ENCODE results near the gene MKKS. TPM values are rescaled to one million over a fixed set of nuclear protein-coding genes. Genes with fewer than 3 reads are reported as not detected.

Gene MKKS
- 1 to 10 TPM; 4.7 to 5.0 TPM for total RNA-seq
- total RNA-seq, result 10.0 to 22.7 reads per million in 2 donors

DNA sequence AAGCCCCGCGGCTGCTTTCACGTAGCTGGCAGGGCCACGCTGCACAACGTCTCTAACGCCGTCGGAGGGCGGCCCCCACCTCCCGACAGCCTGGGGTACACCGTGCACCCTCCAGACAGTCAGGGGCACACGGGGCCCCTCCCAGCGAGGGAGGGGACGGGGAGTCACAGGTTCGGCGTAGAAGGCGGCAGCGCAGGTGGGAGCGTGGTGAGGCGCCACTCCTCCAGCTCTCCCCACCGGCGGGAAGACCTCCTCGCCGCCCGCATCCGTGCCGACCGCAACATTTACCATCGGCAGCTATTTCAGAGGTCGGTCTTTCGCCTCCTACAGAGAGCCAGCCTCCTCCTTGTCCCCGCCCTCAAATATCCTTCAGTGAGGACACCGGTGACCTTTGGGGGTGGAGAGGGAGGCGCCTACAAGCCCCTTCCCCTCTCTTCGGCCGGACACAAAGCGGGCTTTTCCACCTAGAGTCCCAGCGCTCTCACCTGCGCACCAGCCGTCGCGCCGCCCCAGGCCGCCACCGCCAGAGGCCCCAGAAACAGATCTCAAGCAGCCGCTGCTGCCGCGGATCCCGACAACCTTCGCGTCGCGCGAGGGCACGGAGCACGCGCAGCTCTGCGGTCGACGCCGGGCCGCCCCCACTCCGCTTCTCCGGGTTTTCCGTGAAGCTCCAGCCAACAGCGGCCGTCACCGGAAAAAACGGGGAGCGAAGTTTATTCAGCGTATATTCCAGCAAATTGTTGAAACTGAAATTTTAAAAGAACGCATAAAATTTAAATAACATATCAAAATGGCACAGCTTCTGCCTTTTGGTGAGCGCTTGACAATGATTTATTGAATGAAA is at the start of gene MKKS:
Gene MKKS, minus strand, starts transcription at position 600 of the 844 bp plus-strand sequence. CDS start 20,708 bp downstream, outside the sequence.
- Mint-ChIP-seq H3K27ac (peak within 1 kb of the TSS; percentile 92), H3K4me3 (peak within 1 kb of the TSS; percentile 91), H3K36me3 (ENCODE audit: low read depth) (no peaks in the 10 kb centered on the region), H3K27me3 (no peaks in the 10 kb centered on the region), H3K4me1 (peaks cover 37% of the 10 kb centered on the region)
- ATAC-seq, result peak; percentile 82
- DNase-seq, result peak; percentile 78 to 83 (median 81)
- no peaks in the 10 kb centered on the region for H3K9me3 ChIP-seq (ENCODE audit: control insufficient read depth, low read length, poor library complexity, severe bottlenecking)

DNA sequence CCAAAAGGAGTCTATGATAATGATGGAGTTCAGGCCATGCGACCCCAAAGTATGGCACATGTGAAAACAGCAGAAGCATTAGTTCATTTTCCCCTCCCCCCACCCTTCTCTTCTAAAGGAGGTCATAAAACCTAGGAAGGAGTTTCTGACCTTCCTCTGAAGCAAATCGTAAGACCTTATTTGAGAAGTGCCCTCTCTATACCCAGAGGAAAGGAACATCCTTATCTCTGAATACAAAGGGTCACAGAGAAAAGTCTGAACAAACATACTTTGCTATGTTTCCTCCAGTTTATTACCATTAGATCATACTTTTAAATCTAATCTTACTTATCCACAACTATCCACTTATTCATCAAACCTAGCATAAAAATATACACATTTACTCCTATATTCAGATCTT is 49.7 kb upstream of the MKKS start:
- Mint-ChIP-seq H3K27me3 (no peaks in the 10 kb centered on the region), H3K4me1 (peaks cover 2% of the 10 kb centered on the region), H3K27ac (no peak overlapping the region), H3K4me3 (no peak overlapping the region), H3K36me3 (ENCODE audit: low read depth) (no peaks in the 10 kb centered on the region)
- DNase-seq (no peak), ATAC-seq (no peak)
- H3K9me3 ChIP-seq (ENCODE audit: control insufficient read depth, low read length, poor library complexity, severe bottlenecking), result no peaks in the 10 kb centered on the region

DNA sequence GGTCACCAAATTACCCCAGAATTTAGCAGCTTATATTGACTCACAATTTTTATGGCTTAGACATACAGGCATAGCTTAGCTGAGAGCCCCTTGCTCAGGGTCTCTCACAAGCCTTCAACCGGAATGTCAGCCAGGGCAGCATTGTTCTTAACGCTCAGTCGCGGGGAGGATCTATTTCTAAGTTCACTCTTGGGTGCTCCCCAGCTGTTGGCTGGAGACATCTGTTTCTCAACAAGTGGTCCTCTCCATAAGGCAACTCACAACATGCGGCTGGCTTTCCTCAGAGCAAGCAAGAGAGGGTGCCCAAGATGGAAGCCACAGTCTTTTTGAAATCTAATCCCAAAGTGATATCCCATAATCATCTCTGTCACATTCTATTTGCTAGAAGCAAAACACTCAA is 47.7 kb upstream of the MKKS start:
- Mint-ChIP-seq H3K27ac (peak overlapping the region; percentile 14), H3K27me3 (no peaks in the 10 kb centered on the region), H3K36me3 (ENCODE audit: low read depth) (no peaks in the 10 kb centered on the region), H3K4me1 (no peaks in the 10 kb centered on the region), H3K4me3 (no peak overlapping the region)
- no peaks in the 10 kb centered on the region for H3K9me3 ChIP-seq (ENCODE audit: control insufficient read depth, low read length, poor library complexity, severe bottlenecking)
- ATAC-seq (no peak), DNase-seq (no peak)

DNA sequence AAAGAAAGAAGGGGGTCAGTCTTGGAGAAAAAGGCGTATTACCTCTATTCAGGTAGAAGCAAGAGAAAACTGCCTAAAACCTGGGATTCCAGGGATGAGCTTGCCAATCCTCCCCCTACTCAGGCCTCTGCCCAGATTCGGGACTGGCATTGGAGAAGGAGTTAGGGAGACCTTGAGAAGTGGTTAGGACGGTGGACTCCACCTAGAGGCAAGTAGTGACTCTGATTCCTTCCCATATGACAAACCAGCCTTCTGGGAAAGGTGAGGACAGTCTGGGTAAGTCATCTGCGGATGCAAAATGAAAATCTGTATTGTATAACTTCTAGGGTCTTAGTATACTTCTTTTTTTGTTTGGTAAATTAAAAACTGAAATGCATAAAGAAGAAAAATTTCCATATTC is 44.9 kb upstream of the MKKS start:
- no peak overlapping the region for H3K4me3 Mint-ChIP-seq
- no peaks in the 10 kb centered on the region for H3K27me3 Mint-ChIP-seq
- ATAC-seq (no peak), DNase-seq (no peak)
- no peak overlapping the region for H3K27ac Mint-ChIP-seq
- no peaks in the 10 kb centered on the region for H3K9me3 ChIP-seq (ENCODE audit: control insufficient read depth, low read length, poor library complexity, severe bottlenecking)
- peaks cover 9% of the 10 kb centered on the region for H3K4me1 Mint-ChIP-seq
- H3K36me3 Mint-ChIP-seq (ENCODE audit: low read depth), result no peaks in the 10 kb centered on the region

DNA sequence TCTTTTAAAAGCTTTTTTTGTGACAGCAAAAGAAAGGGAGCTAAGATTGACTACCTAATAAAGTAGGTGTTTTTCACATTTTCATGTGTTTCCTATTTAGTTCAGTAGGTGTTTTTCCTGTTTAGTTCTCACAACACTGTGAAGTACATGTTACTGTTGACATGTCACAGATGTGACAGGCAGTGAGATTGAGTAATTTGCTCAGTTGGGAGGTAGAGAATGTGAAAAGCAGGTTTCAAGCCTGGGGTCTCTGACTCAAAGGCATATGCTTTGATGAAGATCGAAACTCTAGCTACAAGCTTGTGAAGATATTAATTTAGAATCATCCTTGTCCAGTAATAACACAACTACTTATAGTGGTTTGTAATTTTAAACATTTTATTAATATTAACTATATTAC is 44.2 kb upstream of the MKKS start:
- ATAC-seq (no peak), DNase-seq (no peak)
- Mint-ChIP-seq H3K27ac (no peak overlapping the region), H3K27me3 (no peaks in the 10 kb centered on the region), H3K4me3 (no peak overlapping the region), H3K4me1 (peaks cover 9% of the 10 kb centered on the region), H3K36me3 (ENCODE audit: low read depth) (no peaks in the 10 kb centered on the region)
- no peaks in the 10 kb centered on the region for H3K9me3 ChIP-seq (ENCODE audit: control insufficient read depth, low read length, poor library complexity, severe bottlenecking)

DNA sequence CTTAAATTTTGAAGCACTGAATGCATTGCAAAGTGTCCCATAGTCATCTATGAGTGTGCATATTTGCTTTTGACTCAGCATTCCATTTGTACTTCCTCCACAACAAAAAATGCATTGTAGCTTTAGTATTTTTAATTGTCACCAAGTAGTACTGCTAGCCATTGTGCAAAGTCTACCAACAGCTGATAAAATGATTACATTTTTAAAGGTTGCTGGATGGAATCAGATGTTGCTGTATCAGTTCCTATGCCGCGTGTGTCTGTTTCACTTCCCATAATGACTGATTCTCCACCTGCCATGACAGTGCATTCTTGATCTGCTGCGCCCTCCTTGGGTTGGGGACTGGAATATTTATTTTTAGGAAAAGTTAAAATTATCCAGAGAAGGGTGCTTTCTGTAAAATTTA is 42.3 kb upstream of the MKKS start:
- no peaks in the 10 kb centered on the region for H3K9me3 ChIP-seq (ENCODE audit: control insufficient read depth, low read length, poor library complexity, severe bottlenecking)
- Mint-ChIP-seq H3K27ac (no peak overlapping the region), H3K4me3 (no peak overlapping the region), H3K27me3 (no peaks in the 10 kb centered on the region), H3K4me1 (peaks cover 9% of the 10 kb centered on the region), H3K36me3 (ENCODE audit: low read depth) (no peaks in the 10 kb centered on the region)
- DNase-seq, result no peak
- ATAC-seq, result peak; percentile 35

DNA sequence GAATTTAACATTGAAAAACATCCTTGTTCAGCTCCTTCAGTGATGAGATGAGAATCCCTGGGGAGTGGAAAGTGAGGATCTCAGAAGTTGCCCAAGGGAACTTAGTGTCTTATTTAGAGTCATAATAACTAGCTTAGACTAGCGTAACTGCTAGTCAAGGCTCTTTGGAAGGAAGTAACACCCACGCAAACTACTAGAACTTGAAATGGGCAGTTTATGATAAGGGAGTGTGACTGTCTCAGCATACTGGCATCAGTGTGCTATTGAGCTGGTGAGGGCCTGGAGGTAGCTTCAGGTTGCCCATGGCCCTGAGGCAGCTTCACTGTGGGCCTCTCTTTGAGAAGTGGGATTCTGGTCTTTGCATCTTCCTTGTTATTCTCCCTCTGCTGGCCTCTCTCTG is 41.2 kb upstream of the MKKS start:
- Mint-ChIP-seq H3K4me1 (peaks cover 9% of the 10 kb centered on the region), H3K4me3 (no peak overlapping the region), H3K36me3 (ENCODE audit: low read depth) (no peaks in the 10 kb centered on the region), H3K27me3 (no peaks in the 10 kb centered on the region), H3K27ac (no peak overlapping the region)
- no peaks in the 10 kb centered on the region for H3K9me3 ChIP-seq (ENCODE audit: control insufficient read depth, low read length, poor library complexity, severe bottlenecking)
- ATAC-seq (no peak), DNase-seq (no peak)

DNA sequence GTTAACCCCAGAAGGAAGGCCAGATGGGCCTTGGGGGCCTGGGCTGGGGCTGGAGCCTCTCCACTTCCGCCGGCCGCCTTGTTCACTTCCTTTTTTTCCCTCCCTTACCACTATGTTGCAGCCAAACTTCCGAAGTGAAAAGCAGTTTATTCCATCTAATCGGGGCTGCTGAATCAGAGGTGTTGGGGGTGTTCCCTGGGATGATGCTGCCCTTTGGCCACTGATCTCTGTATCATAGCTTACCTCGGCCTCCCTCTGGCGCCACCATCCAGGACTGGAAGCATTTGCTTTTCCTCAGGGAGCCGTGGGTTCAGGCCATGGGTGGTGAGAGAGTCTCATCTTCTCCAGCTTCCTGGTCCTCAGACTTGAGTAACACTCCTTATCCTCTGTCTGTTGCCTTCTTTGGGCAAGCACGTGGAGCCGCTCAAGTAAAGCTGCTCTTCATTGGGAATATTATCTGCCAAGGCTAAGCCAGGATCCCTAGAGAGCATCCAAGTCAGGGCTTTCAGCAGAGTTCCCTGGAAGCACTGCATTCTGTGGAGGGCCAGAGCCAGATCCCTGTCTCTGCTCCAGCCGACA is 40.7 kb upstream of the MKKS start:
- peaks cover 14% of the 10 kb centered on the region for H3K4me1 Mint-ChIP-seq
- ATAC-seq (no peak), DNase-seq (no peak)
- no peak overlapping the region for H3K4me3 Mint-ChIP-seq
- no peaks in the 10 kb centered on the region for H3K9me3 ChIP-seq (ENCODE audit: control insufficient read depth, low read length, poor library complexity, severe bottlenecking)
- no peak overlapping the region for H3K27ac Mint-ChIP-seq
- no peaks in the 10 kb centered on the region for H3K27me3 Mint-ChIP-seq
- no peaks in the 10 kb centered on the region for H3K36me3 Mint-ChIP-seq (ENCODE audit: low read depth)

DNA sequence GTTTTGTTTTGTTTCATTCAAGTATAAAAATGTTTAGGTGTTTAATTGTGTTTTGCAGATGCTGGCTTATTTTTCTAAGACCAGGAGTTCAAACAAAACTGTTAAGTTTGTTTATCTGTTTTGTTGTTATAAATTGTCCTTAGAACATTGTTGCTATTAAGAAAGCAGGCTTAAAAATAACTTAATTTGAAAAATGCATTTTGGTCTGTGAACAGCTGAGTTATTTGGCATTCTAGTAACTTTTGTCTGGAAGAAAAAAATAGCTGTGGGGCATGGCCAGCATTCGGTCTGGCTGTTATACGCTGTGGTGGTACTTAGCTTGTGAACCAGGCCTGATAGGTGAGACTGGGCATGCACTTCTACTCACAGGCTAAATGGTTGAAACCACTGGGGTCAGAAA is 38.8 kb upstream of the MKKS start:
- H3K27ac Mint-ChIP-seq, result no peak overlapping the region
- peaks cover 23% of the 10 kb centered on the region for H3K4me1 Mint-ChIP-seq
- H3K9me3 ChIP-seq (ENCODE audit: control insufficient read depth, low read length, poor library complexity, severe bottlenecking), result no peaks in the 10 kb centered on the region
- H3K4me3 Mint-ChIP-seq, result no peak overlapping the region
- H3K27me3 Mint-ChIP-seq, result no peaks in the 10 kb centered on the region
- no peak for ATAC-seq
- no peaks in the 10 kb centered on the region for H3K36me3 Mint-ChIP-seq (ENCODE audit: low read depth)
- no peak for DNase-seq

DNA sequence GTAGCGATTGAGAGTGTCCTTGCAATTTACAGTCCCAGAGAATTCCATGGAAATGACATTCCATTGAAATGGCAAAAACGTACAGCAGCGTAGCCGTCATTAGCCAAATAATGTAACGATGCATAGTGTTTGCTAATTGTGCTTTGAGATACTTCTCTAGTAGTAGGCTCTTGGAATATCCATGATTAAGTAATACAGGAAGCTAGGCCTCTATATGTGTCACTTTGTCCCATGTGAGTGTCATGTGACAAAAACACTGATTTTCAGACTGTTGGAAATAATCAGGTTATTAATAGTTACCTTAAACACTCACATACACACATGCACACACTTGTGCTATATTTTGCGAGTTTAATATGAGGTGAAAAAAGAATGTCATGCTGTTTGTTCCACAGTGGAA is 36.3 kb upstream of the MKKS start:
- Mint-ChIP-seq H3K4me3 (no peak overlapping the region), H3K27me3 (no peaks in the 10 kb centered on the region), H3K4me1 (peaks cover 25% of the 10 kb centered on the region), H3K27ac (no peak overlapping the region), H3K36me3 (ENCODE audit: low read depth) (no peaks in the 10 kb centered on the region)
- H3K9me3 ChIP-seq (ENCODE audit: control insufficient read depth, low read length, poor library complexity, severe bottlenecking), result no peaks in the 10 kb centered on the region
- ATAC-seq (no peak), DNase-seq (no peak)

DNA sequence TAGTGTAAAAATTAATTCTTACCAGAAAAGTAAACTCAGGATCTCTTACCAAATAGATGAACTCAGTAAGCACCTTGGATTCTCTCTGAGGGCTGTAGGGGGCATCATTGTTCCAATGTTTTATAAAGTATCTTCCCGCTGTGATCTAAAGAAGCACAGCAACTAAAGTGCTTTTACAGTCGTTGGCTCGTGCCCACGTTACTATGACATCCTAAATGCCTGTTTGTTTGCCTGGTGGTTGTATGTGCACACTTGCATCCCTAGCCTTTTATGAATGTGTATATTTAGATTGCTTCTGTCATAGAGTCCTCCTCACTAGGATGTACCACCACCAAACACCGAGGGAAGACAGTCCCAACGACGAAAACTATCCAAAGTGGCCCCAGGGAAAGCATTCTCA is 35.6 kb upstream of the MKKS start:
- H3K4me3 Mint-ChIP-seq, result no peak overlapping the region
- H3K4me1 Mint-ChIP-seq, result peaks cover 18% of the 10 kb centered on the region
- DNase-seq (no peak), ATAC-seq (no peak)
- H3K36me3 Mint-ChIP-seq (ENCODE audit: low read depth), result no peaks in the 10 kb centered on the region
- H3K9me3 ChIP-seq (ENCODE audit: control insufficient read depth, low read length, poor library complexity, severe bottlenecking), result no peaks in the 10 kb centered on the region
- H3K27ac Mint-ChIP-seq, result no peak overlapping the region
- H3K27me3 Mint-ChIP-seq, result no peaks in the 10 kb centered on the region

DNA sequence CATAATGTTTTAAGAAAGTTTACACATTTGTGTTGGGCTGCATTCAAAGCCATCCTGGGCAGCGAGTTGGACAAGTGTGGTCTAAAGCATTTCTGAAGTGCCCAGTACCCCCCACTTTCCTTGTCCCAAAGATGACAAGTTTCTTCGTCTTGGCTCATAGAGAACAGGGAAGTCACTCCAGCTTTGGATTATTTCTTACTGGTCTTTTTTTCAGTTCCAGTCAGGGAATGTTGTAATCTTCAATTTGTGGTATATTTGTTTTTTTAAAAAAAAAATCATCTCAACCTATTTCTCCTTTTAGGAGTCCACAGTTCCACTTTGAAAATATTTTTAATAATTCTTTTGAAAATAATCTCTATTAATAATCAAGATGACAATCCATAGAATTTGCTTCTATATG is 35.0 kb upstream of the MKKS start:
- ATAC-seq, result no peak
- Mint-ChIP-seq H3K27me3 (no peaks in the 10 kb centered on the region), H3K4me1 (peaks cover 15% of the 10 kb centered on the region), H3K36me3 (ENCODE audit: low read depth) (no peaks in the 10 kb centered on the region), H3K27ac (no peak overlapping the region), H3K4me3 (no peak overlapping the region)
- no peaks in the 10 kb centered on the region for H3K9me3 ChIP-seq (ENCODE audit: control insufficient read depth, low read length, poor library complexity, severe bottlenecking)
- DNase-seq, result no peak

DNA sequence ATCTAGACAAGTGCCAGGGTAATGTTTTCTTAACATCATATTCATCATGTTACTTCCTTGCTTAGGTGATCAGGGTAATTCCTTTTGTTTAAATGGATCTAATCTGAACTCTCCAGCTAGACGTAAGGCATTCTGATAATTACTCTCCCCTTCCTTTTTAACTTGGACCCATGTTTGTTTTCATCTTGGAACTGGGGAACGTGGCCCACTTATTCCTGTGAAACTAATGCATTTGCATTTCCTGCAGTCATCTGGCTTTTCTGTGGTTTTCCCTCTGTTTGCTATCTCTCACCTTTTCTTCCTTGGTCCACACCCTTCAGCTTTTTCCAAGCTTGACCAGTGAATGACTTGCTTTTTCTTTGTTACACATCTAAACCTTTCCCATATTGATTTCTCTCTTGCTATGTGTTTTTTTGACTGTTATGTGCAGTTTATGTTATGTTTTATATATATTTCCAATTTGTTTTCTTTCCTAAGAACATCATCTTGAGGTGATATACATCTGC is 34.4 kb upstream of the MKKS start:
- DNase-seq (no peak), ATAC-seq (no peak)
- Mint-ChIP-seq H3K36me3 (ENCODE audit: low read depth) (no peaks in the 10 kb centered on the region), H3K27me3 (no peaks in the 10 kb centered on the region), H3K27ac (peak overlapping the region; percentile 67), H3K4me1 (peaks cover 15% of the 10 kb centered on the region), H3K4me3 (no peak overlapping the region)
- no peaks in the 10 kb centered on the region for H3K9me3 ChIP-seq (ENCODE audit: control insufficient read depth, low read length, poor library complexity, severe bottlenecking)

Measured in T-helper 17 cell (primary cell).